ENCODE measurements around the gene NCAPH2. TPM values are rescaled to one million over a fixed set of nuclear protein-coding genes. Genes with fewer than 3 reads are reported as not detected.
A peak's percentile ranks its signal among the peaks of the same experiment; 100 is the strongest.

The NCAPH2 gene
- total RNA-seq, 2 donors from 2014 or later: 43.7 to 59.6 TPM

DNA sequence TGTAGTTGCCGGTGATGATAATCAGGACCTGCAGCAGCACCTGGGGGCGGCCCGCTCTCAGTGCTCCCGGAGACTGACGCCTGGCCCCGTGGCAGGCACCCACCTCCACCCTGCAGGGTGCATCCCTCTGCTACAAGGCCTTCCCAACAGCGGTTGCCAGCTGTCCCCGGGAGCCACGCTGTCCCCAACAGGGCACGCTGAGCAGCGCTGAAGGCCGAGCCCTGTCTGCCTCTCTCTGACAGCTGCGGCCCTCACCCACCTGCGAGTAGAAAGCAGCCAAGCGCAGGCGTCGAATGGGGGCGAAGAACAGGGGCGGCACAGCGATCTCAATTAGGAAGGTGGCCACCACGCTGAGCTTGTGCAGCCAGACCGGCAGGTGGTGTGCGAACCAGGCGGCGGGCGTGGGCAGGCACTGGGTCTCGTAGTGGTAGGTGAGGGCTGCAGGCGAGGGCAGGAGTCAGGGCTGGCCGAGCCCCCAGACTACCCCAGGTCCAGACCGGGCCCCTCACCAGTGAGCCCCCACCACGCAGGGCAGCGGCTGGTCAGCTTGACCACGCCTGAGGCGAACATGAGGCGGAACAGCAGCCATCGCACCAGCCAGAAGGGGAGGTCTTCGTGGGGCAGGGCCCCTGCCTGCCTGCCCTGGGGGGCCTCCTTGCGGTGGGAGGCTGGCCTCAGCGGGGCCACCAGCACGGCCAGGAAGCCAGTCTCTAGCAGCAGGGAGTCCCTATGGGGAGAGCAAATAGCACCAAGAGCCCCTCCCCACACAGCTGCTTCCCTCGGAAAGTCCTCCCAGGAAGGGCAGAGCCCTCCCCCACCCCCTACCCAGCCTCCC lies 2.0 kb upstream of the NCAPH2 start:
- Histone ChIP-seq H3K27ac (no peak overlapping the region), H3K9me3 (no peaks in the 10 kb centered on the region), H3K27me3 (replicated peaks; ENCODE audit: insufficient read depth) (no peaks in the 10 kb centered on the region), H3K36me3 (peaks cover 0 to 14% of the 10 kb centered on the region in 2 donors), H3K4me3 (peak overlapping the region in 1 of 2 donors; percentile 85), H3K4me1 (replicated peaks) (peaks cover 14% of the 10 kb centered on the region)
- TF ChIP-seq POLR2A (IDR thresholded peaks at IDR 0.05) (no peak), POLR2AphosphoS5 (IDR thresholded peaks at IDR 0.05) (no peak)
- TF ChIP-seq, protein P1, sequence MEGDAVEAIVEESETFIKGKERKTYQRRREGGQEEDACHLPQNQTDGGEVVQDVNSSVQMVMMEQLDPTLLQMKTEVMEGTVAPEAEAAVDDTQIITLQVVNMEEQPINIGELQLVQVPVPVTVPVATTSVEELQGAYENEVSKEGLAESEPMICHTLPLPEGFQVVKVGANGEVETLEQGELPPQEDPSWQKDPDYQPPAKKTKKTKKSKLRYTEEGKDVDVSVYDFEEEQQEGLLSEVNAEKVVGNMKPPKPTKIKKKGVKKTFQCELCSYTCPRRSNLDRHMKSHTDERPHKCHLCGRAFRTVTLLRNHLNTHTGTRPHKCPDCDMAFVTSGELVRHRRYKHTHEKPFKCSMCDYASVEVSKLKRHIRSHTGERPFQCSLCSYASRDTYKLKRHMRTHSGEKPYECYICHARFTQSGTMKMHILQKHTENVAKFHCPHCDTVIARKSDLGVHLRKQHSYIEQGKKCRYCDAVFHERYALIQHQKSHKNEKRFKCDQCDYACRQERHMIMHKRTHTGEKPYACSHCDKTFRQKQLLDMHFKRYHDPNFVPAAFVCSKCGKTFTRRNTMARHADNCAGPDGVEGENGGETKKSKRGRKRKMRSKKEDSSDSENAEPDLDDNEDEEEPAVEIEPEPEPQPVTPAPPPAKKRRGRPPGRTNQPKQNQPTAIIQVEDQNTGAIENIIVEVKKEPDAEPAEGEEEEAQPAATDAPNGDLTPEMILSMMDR (IDR thresholded peaks at IDR 0.05): no peak
- 85% methylated on average over 28 of the region's 41 CpGs for WGBS
- DNase-seq (ENCODE audit: low spot score): no peak
- intact Hi-C loops (cut with DNase I): no loop called here

DNA sequence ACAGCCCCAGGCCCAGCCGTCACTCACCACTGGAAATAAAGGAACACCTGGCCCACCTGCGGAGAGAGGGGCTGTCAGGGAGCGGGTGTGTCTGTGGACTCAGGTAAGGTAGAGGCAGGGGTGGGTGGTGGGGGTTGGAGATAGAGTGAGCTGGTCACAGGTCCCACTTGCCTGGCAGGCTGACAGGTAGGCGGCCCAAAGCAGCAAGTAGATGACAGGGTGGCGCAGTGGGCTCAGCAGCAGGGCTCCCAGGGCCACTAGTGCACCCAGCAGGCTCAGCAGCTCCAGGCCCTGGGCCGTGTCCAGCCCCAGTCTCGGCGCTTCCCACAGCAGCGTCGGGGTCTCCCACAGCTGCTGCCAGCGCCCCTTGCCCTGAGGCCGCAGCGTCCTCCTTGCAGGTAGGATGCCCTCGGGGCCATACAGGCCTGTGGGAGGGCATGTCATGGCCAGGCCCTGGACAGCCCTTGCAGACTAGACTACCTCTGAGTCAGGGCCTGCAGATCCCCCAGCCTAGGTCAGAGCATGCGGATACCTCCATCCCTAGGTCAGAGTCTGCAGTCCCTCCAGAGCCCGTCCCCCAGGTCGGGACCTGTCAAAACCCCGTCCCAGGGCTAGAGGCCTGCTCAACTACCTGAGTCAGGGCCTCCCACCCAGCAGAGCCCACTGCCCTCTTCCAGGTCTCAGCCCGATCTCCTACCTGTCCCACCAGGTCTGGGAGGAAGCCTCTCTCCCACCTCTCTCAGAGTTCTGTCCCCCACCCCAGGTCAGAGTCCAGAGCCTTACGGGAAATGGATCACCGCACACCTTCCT lies 1.2 kb upstream of the NCAPH2 start:
- WGBS: 22% methylated on average over 21 of the region's 21 CpGs
- TF ChIP-seq, protein P1 (IDR thresholded peaks at IDR 0.05): no peak
- TF ChIP-seq POLR2A (IDR thresholded peaks at IDR 0.05) (no peak), POLR2AphosphoS5 (IDR thresholded peaks at IDR 0.05) (no peak)
- DNase-seq (ENCODE audit: low spot score): no peak

DNA sequence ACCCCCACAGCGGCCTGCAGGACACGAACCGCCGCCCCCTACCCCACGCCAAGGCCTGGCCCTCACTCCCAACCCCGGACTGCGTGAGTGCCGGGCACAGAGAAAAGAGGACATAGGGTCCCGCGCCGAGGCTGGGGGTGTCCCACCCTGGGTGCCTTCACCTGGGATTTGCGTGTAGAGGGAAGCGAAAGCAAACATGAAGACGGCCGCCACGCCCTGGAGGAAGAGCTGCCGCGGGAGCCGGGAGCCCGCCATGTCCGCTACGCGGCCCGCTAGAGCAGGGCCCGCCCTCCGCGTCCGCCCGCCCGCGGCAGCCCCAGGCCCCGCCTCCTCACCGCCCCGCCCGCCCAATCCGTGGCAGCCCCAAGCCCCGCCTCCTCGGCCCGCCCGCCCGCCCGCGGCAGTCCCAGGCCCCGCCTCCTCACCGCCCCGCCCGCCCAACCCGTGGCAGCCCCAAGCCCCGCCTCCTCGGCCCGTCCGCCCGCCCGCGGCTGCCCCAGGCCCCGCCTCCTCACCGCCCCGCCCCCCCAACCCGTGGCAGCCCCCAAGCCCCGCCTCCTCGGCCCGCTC lies 518 bp upstream of the NCAPH2 start, which contains the start of gene LMF2:
Gene LMF2 (minus strand): TSS at position 282 of the 570 bp plus-strand sequence. CDS start 27 bp downstream, at position 255.
- peak; percentile 85 for DNase-seq (ENCODE audit: low spot score)
- 1% methylated on average over 25 of the region's 62 CpGs for WGBS

More for the DNA sequence above, 1.2 kb upstream of the NCAPH2 start:
- H3K27ac ChIP-seq: peak overlapping the region; percentile 74 to 90
- no peaks in the 10 kb centered on the region for H3K27me3 ChIP-seq (replicated peaks; ENCODE audit: insufficient read depth)
- peak overlapping the region; percentile 85 to 96 for H3K4me3 ChIP-seq
- H3K4me1 ChIP-seq (replicated peaks): peaks cover 14% of the 10 kb centered on the region
- peaks cover 0 to 14% of the 10 kb centered on the region in 2 donors for H3K36me3 ChIP-seq
- intact Hi-C loops (cut with DNase I): no loop called here
- no peaks in the 10 kb centered on the region for H3K9me3 ChIP-seq

DNA sequence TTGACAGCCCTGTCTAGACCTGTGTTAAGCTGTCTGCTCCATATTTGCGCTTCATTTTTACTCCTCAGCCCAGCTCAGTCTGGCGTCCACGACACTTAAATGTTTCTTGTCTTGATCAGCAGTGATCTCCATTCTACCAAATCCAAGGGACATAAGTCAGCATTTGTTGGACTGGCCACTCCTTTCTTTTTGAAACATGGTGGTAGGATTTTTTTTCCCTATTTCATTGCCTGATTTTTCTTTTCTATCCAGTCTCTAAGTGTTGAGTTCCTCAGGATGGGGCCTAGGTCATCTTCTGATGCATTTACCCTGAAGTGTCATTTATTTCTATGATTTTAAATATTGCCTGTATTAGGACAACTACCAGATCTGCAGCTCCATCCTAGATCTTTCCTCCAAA lies 873 bp downstream of the NCAPH2 start:
- H3K36me3 ChIP-seq: peaks cover 0 to 14% of the 10 kb centered on the region in 2 donors
- peaks cover 14% of the 10 kb centered on the region for H3K4me1 ChIP-seq (replicated peaks)
- H3K27me3 ChIP-seq (replicated peaks; ENCODE audit: insufficient read depth): no peaks in the 10 kb centered on the region
- intact Hi-C loops (cut with DNase I): no loop called here
- peak overlapping the region; percentile 51 to 73 for H3K4me3 ChIP-seq
- 13% methylated on average over 3 of the region's 3 CpGs for WGBS
- peak overlapping the region; percentile 85 to 89 for H3K27ac ChIP-seq
- no peaks in the 10 kb centered on the region for H3K9me3 ChIP-seq
- no peak for DNase-seq (ENCODE audit: low spot score)
- TF ChIP-seq POLR2AphosphoS5 (IDR thresholded peaks at IDR 0.05): no peak
- TF ChIP-seq POLR2A (IDR thresholded peaks at IDR 0.05): no peak
- TF ChIP-seq, protein P1 (IDR thresholded peaks at IDR 0.05): no peak

More for the DNA sequence above, 518 bp upstream of the NCAPH2 start, which contains the start of gene LMF2:
- TF ChIP-seq POLR2AphosphoS5 (IDR thresholded peaks at IDR 0.05) (no peak), POLR2A (IDR thresholded peaks at IDR 0.05) (peak; percentile 62)
- TF ChIP-seq, protein P1 (IDR thresholded peaks at IDR 0.05): peak in 2 of 4 experiments; percentile 6 to 18
- Histone ChIP-seq H3K4me3 (peak within 1 kb of the TSS; percentile 85 to 96), H3K36me3 (peaks cover 0 to 14% of the 10 kb centered on the region in 2 donors), H3K27me3 (replicated peaks; ENCODE audit: insufficient read depth) (no peaks in the 10 kb centered on the region), H3K27ac (peak within 1 kb of the TSS; percentile 89 to 90), H3K4me1 (replicated peaks) (peaks cover 14% of the 10 kb centered on the region), H3K9me3 (no peaks in the 10 kb centered on the region)
- intact Hi-C loops (cut with DNase I): no loop called here
